ENCODE measurements around the gene VAV2.

VAV2 gene

GRCh38 chr9:133997584-133997983 lies 5.5 kb upstream of the VAV2 start:
- no peak overlapping the region for H2BK120ac ChIP-seq (ENCODE audit: insufficient read depth, low read length, poor library complexity)
- H2AK5ac ChIP-seq (ENCODE audit: low read length) = no peak overlapping the region
- H3K27me3 ChIP-seq (ENCODE audit: insufficient read depth, low read length) = no peaks in the 10 kb centered on the region
- no peak overlapping the region for H2AFZ ChIP-seq (ENCODE audit: insufficient read depth, low read length, poor library complexity)
- H3K9ac ChIP-seq (ENCODE audit: low read length) = no peak overlapping the region
- H3K4ac ChIP-seq (ENCODE audit: low read depth, low read length) = no peak overlapping the region
- H3K14ac ChIP-seq (ENCODE audit: low read length) = no peak overlapping the region
- H2BK12ac ChIP-seq (ENCODE audit: low read length) = no peak overlapping the region
- no peak overlapping the region for H3K4me2 ChIP-seq (ENCODE audit: low read length)
- H3K23ac ChIP-seq (ENCODE audit: low read length) = no peak overlapping the region
- H3K36me3 ChIP-seq (ENCODE audit: control insufficient read depth in 1 of 2, insufficient read depth in 2 of 2, low read length in 2 of 2) = no peaks in the 10 kb centered on the region
- 100% methylated on average over 1 of the region's 2 CpGs for WGBS (ENCODE audit: extremely low coverage, insufficient coverage, insufficient read length)
- H3K4me3 ChIP-seq (ENCODE audit: low read depth, low read length) = no peak overlapping the region
- no peak overlapping the region for H4K12ac ChIP-seq (ENCODE audit: low read depth, low read length)
- no peak overlapping the region for H4K91ac ChIP-seq (ENCODE audit: low read depth, low read length)
- no peak overlapping the region for H3K27ac ChIP-seq (ENCODE audit: low read depth, low read length)
- H4K8ac ChIP-seq (ENCODE audit: low read depth, low read length) = no peak overlapping the region
- no peak overlapping the region for H2BK5ac ChIP-seq (ENCODE audit: low read depth, low read length, poor library complexity)
- H3K79me2 ChIP-seq (ENCODE audit: control insufficient read depth, insufficient read depth, low read length, poor library complexity) = peaks cover 5% of the 10 kb centered on the region
- H3K18ac ChIP-seq (ENCODE audit: low read length) = no peak overlapping the region
- DNase-seq = no peak
- peaks cover 4 to 9% of the 10 kb centered on the region in 2 experiments for H3K4me1 ChIP-seq (ENCODE audit: control insufficient read depth in 1 of 2, insufficient read depth in 2 of 2, low read length in 2 of 2)
- no peaks in the 10 kb centered on the region for H3K9me3 ChIP-seq (ENCODE audit: insufficient read depth, low read depth, low read length)
- H3K79me1 ChIP-seq (ENCODE audit: low read length) = peaks cover 10% of the 10 kb centered on the region

GRCh38 chr9:133996531-133997520 lies 4.7 kb upstream of the VAV2 start:
- peaks cover 16% of the 10 kb centered on the region for H3K79me1 ChIP-seq (ENCODE audit: low read length)
- no peak overlapping the region for H3K9ac ChIP-seq (ENCODE audit: low read length)
- no peak overlapping the region for H4K12ac ChIP-seq (ENCODE audit: low read depth, low read length)
- H3K79me2 ChIP-seq (ENCODE audit: control insufficient read depth, insufficient read depth, low read length, poor library complexity) = peaks cover 13% of the 10 kb centered on the region
- H3K4me2 ChIP-seq (ENCODE audit: low read length) = no peak overlapping the region
- H3K27me3 ChIP-seq (ENCODE audit: insufficient read depth, low read length) = no peaks in the 10 kb centered on the region
- no peak overlapping the region for H2BK120ac ChIP-seq (ENCODE audit: insufficient read depth, low read length, poor library complexity)
- no peak overlapping the region for H2BK5ac ChIP-seq (ENCODE audit: low read depth, low read length, poor library complexity)
- H2AFZ ChIP-seq (ENCODE audit: insufficient read depth, low read length, poor library complexity) = no peak overlapping the region
- H3K9me3 ChIP-seq (ENCODE audit: insufficient read depth, low read depth, low read length) = no peaks in the 10 kb centered on the region
- DNase-seq = no peak
- no peak overlapping the region for H3K4me3 ChIP-seq (ENCODE audit: low read depth, low read length)
- H4K91ac ChIP-seq (ENCODE audit: low read depth, low read length) = no peak overlapping the region
- no CpG with 5 or more reads among the region's 24 CpGs for WGBS (ENCODE audit: extremely low coverage, insufficient coverage, insufficient read length)
- no peak overlapping the region for H2AK5ac ChIP-seq (ENCODE audit: low read length)
- no peaks in the 10 kb centered on the region for H3K36me3 ChIP-seq (ENCODE audit: control insufficient read depth in 1 of 2, insufficient read depth in 2 of 2, low read length in 2 of 2)
- H3K23ac ChIP-seq (ENCODE audit: low read length) = no peak overlapping the region
- H3K14ac ChIP-seq (ENCODE audit: low read length) = no peak overlapping the region
- H3K4me1 ChIP-seq (ENCODE audit: control insufficient read depth in 1 of 2, insufficient read depth in 2 of 2, low read length in 2 of 2) = peaks cover 4 to 9% of the 10 kb centered on the region in 2 experiments
- H2BK12ac ChIP-seq (ENCODE audit: low read length) = no peak overlapping the region
- no peak overlapping the region for H3K18ac ChIP-seq (ENCODE audit: low read length)
- H3K27ac ChIP-seq (ENCODE audit: low read depth, low read length) = no peak overlapping the region
- H4K8ac ChIP-seq (ENCODE audit: low read depth, low read length) = no peak overlapping the region
- no peak overlapping the region for H3K4ac ChIP-seq (ENCODE audit: low read depth, low read length)

DNA sequence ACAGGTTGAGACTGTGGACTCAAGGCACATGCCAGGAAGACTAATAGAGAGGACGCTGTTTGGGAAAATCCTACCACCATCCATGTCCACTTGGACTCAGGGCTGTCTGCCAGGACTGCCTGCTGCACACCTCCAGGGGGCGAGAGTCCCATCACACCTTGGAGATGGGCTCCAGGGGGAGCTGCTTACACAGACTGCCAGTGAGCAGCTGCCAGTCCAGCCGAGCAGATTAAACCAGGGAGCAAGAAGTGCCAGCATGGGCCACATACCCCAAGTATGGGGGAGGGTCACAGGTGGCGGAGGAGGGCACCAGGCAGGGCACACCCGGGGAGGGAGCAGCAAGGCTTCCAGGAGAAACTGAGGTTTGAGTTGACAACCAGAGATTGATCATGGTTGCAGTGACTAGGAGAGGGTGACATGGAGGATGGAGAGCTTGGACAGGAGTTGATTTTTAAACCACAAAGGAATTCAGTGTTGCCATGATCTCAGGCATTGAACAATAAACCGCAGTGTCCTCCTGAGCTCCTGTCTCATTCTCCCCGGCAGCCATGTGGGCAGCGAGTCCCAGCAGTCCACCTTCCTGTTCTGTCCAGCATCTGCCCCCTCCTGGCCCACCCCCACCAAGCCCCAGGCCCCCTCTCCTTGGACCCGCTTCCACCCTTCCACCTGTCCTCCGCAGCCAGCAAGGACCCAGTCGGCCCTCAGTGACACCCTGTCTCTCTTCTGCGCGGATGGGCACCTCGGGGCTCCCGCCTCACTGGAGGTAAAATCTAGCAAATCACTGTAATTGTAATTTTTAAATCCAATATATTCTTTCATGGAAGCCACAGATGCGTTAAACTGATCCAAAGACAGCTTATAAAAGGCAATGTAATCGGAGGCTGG lies 3.1 kb upstream of the VAV2 start:
- H4K8ac ChIP-seq (ENCODE audit: low read depth, low read length) = no peak overlapping the region
- H3K4me3 ChIP-seq (ENCODE audit: low read depth, low read length) = no peak overlapping the region
- no peak overlapping the region for H3K4me2 ChIP-seq (ENCODE audit: low read length)
- H3K27me3 ChIP-seq (ENCODE audit: insufficient read depth, low read length) = no peaks in the 10 kb centered on the region
- no peak overlapping the region for H2BK5ac ChIP-seq (ENCODE audit: low read depth, low read length, poor library complexity)
- no peak overlapping the region for H3K27ac ChIP-seq (ENCODE audit: low read depth, low read length)
- peaks cover 31% of the 10 kb centered on the region for H3K79me1 ChIP-seq (ENCODE audit: low read length)
- no peak overlapping the region for H3K14ac ChIP-seq (ENCODE audit: low read length)
- no peak overlapping the region for H4K12ac ChIP-seq (ENCODE audit: low read depth, low read length)
- no peak overlapping the region for H2AFZ ChIP-seq (ENCODE audit: insufficient read depth, low read length, poor library complexity)
- no peak overlapping the region for H2BK12ac ChIP-seq (ENCODE audit: low read length)
- no peaks in the 10 kb centered on the region for H3K36me3 ChIP-seq (ENCODE audit: control insufficient read depth in 1 of 2, insufficient read depth in 2 of 2, low read length in 2 of 2)
- H3K4me1 ChIP-seq (ENCODE audit: control insufficient read depth in 1 of 2, insufficient read depth in 2 of 2, low read length in 2 of 2) = peaks cover 8 to 12% of the 10 kb centered on the region in 2 experiments
- H2BK120ac ChIP-seq (ENCODE audit: insufficient read depth, low read length, poor library complexity) = no peak overlapping the region
- no peak overlapping the region for H3K23ac ChIP-seq (ENCODE audit: low read length)
- H4K91ac ChIP-seq (ENCODE audit: low read depth, low read length) = no peak overlapping the region
- H2AK5ac ChIP-seq (ENCODE audit: low read length) = no peak overlapping the region
- no peaks in the 10 kb centered on the region for H3K9me3 ChIP-seq (ENCODE audit: insufficient read depth, low read depth, low read length)
- no peak overlapping the region for H3K9ac ChIP-seq (ENCODE audit: low read length)
- peak in 1 of 2 donors; percentile 11 for DNase-seq
- H3K4ac ChIP-seq (ENCODE audit: low read depth, low read length) = no peak overlapping the region
- whole genome bisulfite sequencing (ENCODE audit: extremely low coverage, insufficient coverage, insufficient read length) = no CpG with 5 or more reads among the region's 17 CpGs
- peaks cover 28% of the 10 kb centered on the region for H3K79me2 ChIP-seq (ENCODE audit: control insufficient read depth, insufficient read depth, low read length, poor library complexity)
- no peak overlapping the region for H3K18ac ChIP-seq (ENCODE audit: low read length)

DNA sequence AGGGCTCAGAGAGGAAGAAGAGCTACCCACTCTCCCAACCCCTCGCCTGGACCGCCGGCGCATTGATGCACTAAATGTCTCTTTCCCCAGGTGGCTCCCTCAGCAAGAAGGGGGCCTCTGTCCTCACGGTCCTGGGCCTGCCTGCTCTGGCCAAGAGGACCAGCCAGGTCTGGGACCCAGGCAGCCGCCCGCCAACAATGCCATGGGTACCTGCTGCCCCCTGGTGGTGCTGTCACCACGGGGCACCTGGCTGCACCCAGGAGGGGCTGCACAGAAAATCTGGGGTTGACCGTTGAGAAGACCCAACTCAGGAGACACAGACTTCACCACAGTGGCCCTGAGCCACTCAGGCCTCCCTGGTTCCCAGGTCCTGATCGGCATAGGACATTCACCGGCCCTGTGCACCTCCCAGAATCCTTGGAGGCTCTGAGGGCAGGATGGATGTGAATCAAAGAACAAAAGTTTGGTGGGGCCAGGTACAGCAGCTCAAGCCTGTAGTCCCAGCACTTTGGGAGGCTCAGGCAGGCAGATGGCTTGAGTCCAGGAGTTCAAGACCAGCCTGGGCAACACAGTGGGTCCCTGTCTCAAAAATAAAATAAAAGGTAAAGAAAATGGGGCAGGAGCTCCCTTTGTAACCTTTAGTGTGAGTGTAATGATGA lies 2.4 kb upstream of the VAV2 start:
- Histone ChIP-seq H3K4me1 (ENCODE audit: control insufficient read depth in 1 of 2, insufficient read depth in 2 of 2, low read length in 2 of 2) (peaks cover 15 to 20% of the 10 kb centered on the region in 2 experiments), H3K27me3 (ENCODE audit: insufficient read depth, low read length) (no peaks in the 10 kb centered on the region), H3K4me3 (ENCODE audit: low read depth, low read length) (no peak overlapping the region), H2AFZ (ENCODE audit: insufficient read depth, low read length, poor library complexity) (no peak overlapping the region), H4K12ac (ENCODE audit: low read depth, low read length) (no peak overlapping the region), H3K27ac (ENCODE audit: low read depth, low read length) (no peak overlapping the region), H4K91ac (ENCODE audit: low read depth, low read length) (peak overlapping the region; percentile 99), H3K79me1 (ENCODE audit: low read length) (peaks cover 33% of the 10 kb centered on the region), H3K36me3 (ENCODE audit: control insufficient read depth in 1 of 2, insufficient read depth in 2 of 2, low read length in 2 of 2) (peaks cover 5% of the 10 kb centered on the region in 2 experiments), H4K8ac (ENCODE audit: low read depth, low read length) (no peak overlapping the region), H3K4me2 (ENCODE audit: low read length) (no peak overlapping the region), H3K9ac (ENCODE audit: low read length) (no peak overlapping the region), H3K14ac (ENCODE audit: low read length) (no peak overlapping the region), H3K18ac (ENCODE audit: low read length) (no peak overlapping the region), H3K79me2 (ENCODE audit: control insufficient read depth, insufficient read depth, low read length, poor library complexity) (peaks cover 36% of the 10 kb centered on the region), H3K4ac (ENCODE audit: low read depth, low read length) (no peak overlapping the region), H2BK120ac (ENCODE audit: insufficient read depth, low read length, poor library complexity) (peak overlapping the region; percentile 7), H2BK5ac (ENCODE audit: low read depth, low read length, poor library complexity) (no peak overlapping the region), H2BK12ac (ENCODE audit: low read length) (peak overlapping the region; percentile 54), H3K9me3 (ENCODE audit: insufficient read depth, low read depth, low read length) (no peaks in the 10 kb centered on the region), H3K23ac (ENCODE audit: low read length) (no peak overlapping the region), H2AK5ac (ENCODE audit: low read length) (no peak overlapping the region)
- DNase-seq = peak; percentile 73 to 87
- no CpG with 5 or more reads among the region's 11 CpGs for WGBS (ENCODE audit: extremely low coverage, insufficient coverage, insufficient read length)
